ENCODE measurements around the gene NR2C2. TPM values are rescaled to one million over a fixed set of nuclear protein-coding genes. Genes with fewer than 3 reads are reported as not detected.

The NR2C2 gene
- total RNA-seq, 4 donors from 2014 or later, result 32.2 to 60.6 (median 47.8) TPM

- H3K36me3 ChIP-seq, result peaks cover 0 to 65% (median 33%) of the 10 kb centered on the region in 4 donors
- 60 to 93% methylated on average over 1 to 3 of the region's 3 CpGs for WGBS, 2 donors (ENCODE audit: low coverage in 1 of 2)
- intact Hi-C loops (cut with DNase I; ENCODE audit: low total_unique reads) (no loop called here), in situ Hi-C loops (cut with MboI; ENCODE audit: low pct_ligation_motif_present in 1 of 4, low pct_unique_long_range_greater_than_20kb in 1 of 4, low sequenced_read_pairs in 3 of 4) (loop anchor here in 1 of 4 donors (25.0 kb wide), 1 partner anchor 371 kb away; the partner anchor contains the start of gene CCDC174)
- TF ChIP-seq POLR2A (IDR thresholded peaks at IDR 0.05) (no peak), EP300 (IDR thresholded peaks at IDR 0.05; ENCODE audit: low read depth) (no peak), POLR2AphosphoS5 (IDR thresholded peaks at IDR 0.05) (no peak), CTCF (IDR thresholded peaks at IDR 0.05) (no peak)
- H3K4me1 ChIP-seq, result no peaks in the 10 kb centered on the region
- no peak overlapping the region for H3K27ac ChIP-seq
- no peak overlapping the region for H3K4me3 ChIP-seq
- no peak for DNase-seq
- H3K9me3 ChIP-seq, result no peaks in the 10 kb centered on the region
- no peaks in the 10 kb centered on the region for H3K27me3 ChIP-seq
Observed at GRCh38 chr3:15033103-15033502, 85.7 kb downstream of the NR2C2 start.

GRCh38 chr3:15038306-15038705 is 90.9 kb downstream of the NR2C2 start:
- WGBS, 2 donors (ENCODE audit: low coverage in 1 of 2), result 89 to 95% methylated on average over 4 to 6 of the region's 6 CpGs
- no peak overlapping the region for H3K4me3 ChIP-seq
- H3K27ac ChIP-seq, result no peak overlapping the region
- H3K36me3 ChIP-seq, result peaks cover 0 to 73% (median 33%) of the 10 kb centered on the region in 4 donors
- intact Hi-C loops (cut with DNase I; ENCODE audit: low total_unique reads), result no loop called here
- H3K27me3 ChIP-seq, result no peaks in the 10 kb centered on the region
- in situ Hi-C loops (cut with MboI; ENCODE audit: low pct_ligation_motif_present in 1 of 4, low pct_unique_long_range_greater_than_20kb in 1 of 4, low sequenced_read_pairs in 3 of 4), result loop anchor here in 1 of 4 donors (25.0 kb wide), 1 partner anchor 376 kb away; the partner anchor contains the start of gene CCDC174
- H3K4me1 ChIP-seq, result no peaks in the 10 kb centered on the region
- no peaks in the 10 kb centered on the region for H3K9me3 ChIP-seq
- DNase-seq, result no peak
- TF ChIP-seq POLR2A (IDR thresholded peaks at IDR 0.05) (no peak), POLR2AphosphoS5 (IDR thresholded peaks at IDR 0.05) (no peak), EP300 (IDR thresholded peaks at IDR 0.05; ENCODE audit: low read depth) (no peak), CTCF (IDR thresholded peaks at IDR 0.05) (no peak)

GRCh38 chr3:15040844-15041243 is 93.5 kb downstream of the NR2C2 start:
- Histone ChIP-seq H3K4me3 (no peak overlapping the region), H3K9me3 (no peaks in the 10 kb centered on the region), H3K27me3 (no peaks in the 10 kb centered on the region), H3K27ac (no peak overlapping the region), H3K4me1 (no peaks in the 10 kb centered on the region), H3K36me3 (peaks cover 0 to 71% (median 31%) of the 10 kb centered on the region in 4 donors)
- DNase-seq, result no peak
- intact Hi-C loops (cut with DNase I; ENCODE audit: low total_unique reads), result no loop called here
- WGBS, 2 donors (ENCODE audit: low coverage in 1 of 2), result 81 to 86% methylated on average over 2 to 3 of the region's 3 CpGs
- in situ Hi-C loops (cut with MboI; ENCODE audit: low pct_ligation_motif_present in 1 of 4, low pct_unique_long_range_greater_than_20kb in 1 of 4, low sequenced_read_pairs in 3 of 4), result loop anchor here in 1 of 4 donors (25.0 kb wide), 1 partner anchor 379 kb away; the partner anchor contains the start of gene CCDC174
- TF ChIP-seq EP300 (IDR thresholded peaks at IDR 0.05; ENCODE audit: low read depth), result no peak
- no peak for TF ChIP-seq POLR2A (IDR thresholded peaks at IDR 0.05)
- TF ChIP-seq POLR2AphosphoS5 (IDR thresholded peaks at IDR 0.05), result no peak
- TF ChIP-seq CTCF (IDR thresholded peaks at IDR 0.05), result no peak

- in situ Hi-C loops (cut with MboI; ENCODE audit: low pct_ligation_motif_present in 1 of 4, low pct_unique_long_range_greater_than_20kb in 1 of 4, low sequenced_read_pairs in 3 of 4) (loop anchor here in 1 of 4 donors (25.0 kb wide), 1 partner anchor 380 kb away; the partner anchor contains the start of gene CCDC174), intact Hi-C loops (cut with DNase I; ENCODE audit: low total_unique reads) (no loop called here)
- Histone ChIP-seq H3K27me3 (no peaks in the 10 kb centered on the region), H3K4me1 (no peaks in the 10 kb centered on the region), H3K4me3 (no peak overlapping the region), H3K9me3 (no peaks in the 10 kb centered on the region), H3K36me3 (peaks cover 0 to 67% (median 35%) of the 10 kb centered on the region in 4 donors), H3K27ac (no peak overlapping the region)
- TF ChIP-seq POLR2AphosphoS5 (IDR thresholded peaks at IDR 0.05) (no peak), EP300 (IDR thresholded peaks at IDR 0.05; ENCODE audit: low read depth) (no peak), POLR2A (IDR thresholded peaks at IDR 0.05) (no peak), CTCF (IDR thresholded peaks at IDR 0.05) (no peak)
- 80 to 94% methylated on average over 2 to 3 of the region's 3 CpGs for WGBS, 2 donors (ENCODE audit: low coverage in 1 of 2)
- DNase-seq, result no peak
Observed at GRCh38 chr3:15041950-15042349, 94.6 kb downstream of the NR2C2 start.

Data from transverse colon (tissue), 4 donors.